ENCODE measurements around the gene RGS12. TPM values are rescaled to one million over a fixed set of nuclear protein-coding genes. Genes with fewer than 3 reads are reported as not detected.
"Not testable (repeated sequence)": the region's sequence is repeated elsewhere in the genome, so short reads cannot be mapped to it uniquely, and the experiment has no call there.

The RGS12 gene
- total RNA-seq, 1 experiment from 2014 or later = 36.0 TPM

GRCh38 chr4:3296651-3297050, 3.8 kb downstream of the RGS12 start:
- no peak for TF ChIP-seq CTCF (IDR thresholded peaks at IDR 0.05; ENCODE audit: unreplicated experiment)
- intact Hi-C loops (cut with micrococcal nuclease) = no loop called here
- DNase-seq (ENCODE audit: unreplicated experiment) = no peak
- ChIA-PET POLR2A (no interaction called here), CTCF (interaction anchor here (1.0 kb wide), 1 partner anchor 31 kb away, joined by 3 read pairs; no protein-coding TSS in a partner anchor)
- Mint-ChIP-seq H3K9me3 (ENCODE audit: unreplicated experiment) (no peaks in the 10 kb centered on the region), H3K4me3 (ENCODE audit: unreplicated experiment) (no peak overlapping the region), H3K27me3 (ENCODE audit: insufficient read depth, unreplicated experiment) (no peaks in the 10 kb centered on the region), H3K36me3 (ENCODE audit: insufficient read depth, unreplicated experiment) (no peaks in the 10 kb centered on the region), H3K27ac (ENCODE audit: low read depth, unreplicated experiment) (no peak overlapping the region), H3K4me1 (ENCODE audit: insufficient read depth, unreplicated experiment) (peaks cover 13% of the 10 kb centered on the region)
- BruUV-seq (replicated peaks) = no TSS peak

GRCh38 chr4:3297066-3297859, 4.4 kb downstream of the RGS12 start:
- intact Hi-C loops (cut with micrococcal nuclease) = no loop called here
- no peak overlapping the region for H3K4me3 Mint-ChIP-seq (ENCODE audit: unreplicated experiment)
- BruUV-seq (replicated peaks) = no TSS peak
- ChIA-PET CTCF (interaction anchor here (0.7 kb wide), 1 partner anchor 15 kb away, joined by 3 read pairs; no protein-coding TSS in a partner anchor), POLR2A (no interaction called here)
- no peaks in the 10 kb centered on the region for H3K9me3 Mint-ChIP-seq (ENCODE audit: unreplicated experiment)
- peaks cover 9% of the 10 kb centered on the region for H3K4me1 Mint-ChIP-seq (ENCODE audit: insufficient read depth, unreplicated experiment)
- no peak for DNase-seq (ENCODE audit: unreplicated experiment)
- H3K36me3 Mint-ChIP-seq (ENCODE audit: insufficient read depth, unreplicated experiment) = no peaks in the 10 kb centered on the region
- no peaks in the 10 kb centered on the region for H3K27me3 Mint-ChIP-seq (ENCODE audit: insufficient read depth, unreplicated experiment)
- H3K27ac Mint-ChIP-seq (ENCODE audit: low read depth, unreplicated experiment) = no peak overlapping the region
- no peak for TF ChIP-seq CTCF (IDR thresholded peaks at IDR 0.05; ENCODE audit: unreplicated experiment)

GRCh38 chr4:3299122-3299975, 6.5 kb downstream of the RGS12 start:
- Mint-ChIP-seq H3K36me3 (ENCODE audit: insufficient read depth, unreplicated experiment) (no peaks in the 10 kb centered on the region), H3K4me1 (ENCODE audit: insufficient read depth, unreplicated experiment) (no peaks in the 10 kb centered on the region), H3K4me3 (ENCODE audit: unreplicated experiment) (no peak overlapping the region), H3K9me3 (ENCODE audit: unreplicated experiment) (no peaks in the 10 kb centered on the region), H3K27me3 (ENCODE audit: insufficient read depth, unreplicated experiment) (no peaks in the 10 kb centered on the region), H3K27ac (ENCODE audit: low read depth, unreplicated experiment) (no peak overlapping the region)
- no TSS peak for BruUV-seq (replicated peaks)
- CTCF ChIA-PET = interaction anchor here (0.6 kb wide), 1 partner anchor 11 kb away, joined by 4 read pairs; no protein-coding TSS in a partner anchor
- DNase-seq (ENCODE audit: unreplicated experiment) = no peak
- POLR2A ChIA-PET = no interaction called here
- no peak for TF ChIP-seq CTCF (IDR thresholded peaks at IDR 0.05; ENCODE audit: unreplicated experiment)
- intact Hi-C loops (cut with micrococcal nuclease) = no loop called here

GRCh38 chr4:3299976-3300671, 7.3 kb downstream of the RGS12 start:
- POLR2A ChIA-PET = no interaction called here
- intact Hi-C loops (cut with micrococcal nuclease) = no loop called here

GRCh38 chr4:3300882-3301281, 8.1 kb downstream of the RGS12 start:
- BruUV-seq (replicated peaks); H3K9me3 Mint-ChIP-seq (ENCODE audit: unreplicated experiment); H3K4me3 Mint-ChIP-seq (ENCODE audit: unreplicated experiment); H3K36me3 Mint-ChIP-seq (ENCODE audit: insufficient read depth, unreplicated experiment); H3K27me3 Mint-ChIP-seq (ENCODE audit: insufficient read depth, unreplicated experiment); intact Hi-C loops (cut with micrococcal nuclease); CTCF ChIA-PET; H3K4me1 Mint-ChIP-seq (ENCODE audit: insufficient read depth, unreplicated experiment); DNase-seq (ENCODE audit: unreplicated experiment); H3K27ac Mint-ChIP-seq (ENCODE audit: low read depth, unreplicated experiment); POLR2A ChIA-PET: not testable (repeated sequence)

More at GRCh38 chr4:3299976-3300671, 7.3 kb downstream of the RGS12 start:
- no peaks in the 10 kb centered on the region for H3K4me1 Mint-ChIP-seq (ENCODE audit: insufficient read depth, unreplicated experiment)
- no peak overlapping the region for H3K27ac Mint-ChIP-seq (ENCODE audit: low read depth, unreplicated experiment)
- no peak overlapping the region for H3K4me3 Mint-ChIP-seq (ENCODE audit: unreplicated experiment)
- no TSS peak for BruUV-seq (replicated peaks)
- CTCF ChIA-PET = no interaction called here
- H3K27me3 Mint-ChIP-seq (ENCODE audit: insufficient read depth, unreplicated experiment) = no peaks in the 10 kb centered on the region
- H3K9me3 Mint-ChIP-seq (ENCODE audit: unreplicated experiment) = no peaks in the 10 kb centered on the region
- DNase-seq (ENCODE audit: unreplicated experiment) = no peak
- H3K36me3 Mint-ChIP-seq (ENCODE audit: insufficient read depth, unreplicated experiment) = no peaks in the 10 kb centered on the region
- TF ChIP-seq CTCF (IDR thresholded peaks at IDR 0.05; ENCODE audit: unreplicated experiment) = no peak

All from MCF 10A (cell line).